Jurkat, Clone E6-1 (cell line): ENCODE data around the gene NAA25. TPM values are rescaled to one million over a fixed set of nuclear protein-coding genes. Genes with fewer than 3 reads are reported as not detected.

Source experiments
- DNase-seq: peaks from one replicate; pipeline ENCODE4 v3.0.0-alpha.2; 2011; ENCODE audit warnings: low read depth, low spot score
- H3K4me3 ChIP-seq: 2 replicates; pipeline ENCODE4 v1.5.1; 2011; ENCODE audit warnings: mild to moderate bottlenecking, low read length, control low read depth, moderate library complexity
- polyA plus RNA-seq: library from polyadenylated mRNA; unstranded; fragments of >200 nt; gene quantifications from one replicate; pipeline ENCODE4 v1.2.1, GENCODE V29; 2012; ENCODE audit warnings: missing spikeins; ENCODE audit not compliant: insufficient read length, insufficient read depth

Gene NAA25
- polyA plus RNA-seq: 14.2 TPM

- DNase-seq: peak; percentile 83
- H3K4me3 ChIP-seq: peak within 1 kb of the TSS; percentile 100
Observed at GRCh38 chr12:112108202-112109079, at the start of gene NAA25. TSS of gene NAA25 (minus strand) at chr12:112108783. CDS start at chr12:112108773, 10 bp downstream.

GRCh38 chr12:112153893-112154219 lies 45.3 kb upstream of the NAA25 start:
- DNase-seq: no peak
- no peak overlapping the region for H3K4me3 ChIP-seq

GRCh38 chr12:112153181-112153892 lies 44.8 kb upstream of the NAA25 start:
- H3K4me3 ChIP-seq: no peak overlapping the region
- DNase-seq: no peak

- DNase-seq: no peak
- no peak overlapping the region for H3K4me3 ChIP-seq
Observed at GRCh38 chr12:112151766-112152541, 43.4 kb upstream of the NAA25 start.

- H3K4me3 ChIP-seq: no peak overlapping the region
- DNase-seq: no peak
Observed at GRCh38 chr12:112149596-112149995, 41.0 kb upstream of the NAA25 start.

- peak; percentile 17 for DNase-seq
- no peak overlapping the region for H3K4me3 ChIP-seq
Observed at GRCh38 chr12:112148031-112148513, 39.5 kb upstream of the NAA25 start.

- no peak for DNase-seq
- H3K4me3 ChIP-seq: no peak overlapping the region
Observed at GRCh38 chr12:112146123-112146522, 37.5 kb upstream of the NAA25 start.

GRCh38 chr12:112140728-112141127 lies 32.1 kb upstream of the NAA25 start:
- H3K4me3 ChIP-seq: no peak overlapping the region
- DNase-seq: no peak

GRCh38 chr12:112134731-112135130 lies 26.1 kb upstream of the NAA25 start:
- DNase-seq: no peak

GRCh38 chr12:112133418-112133817 lies 24.8 kb upstream of the NAA25 start:
- no peak overlapping the region for H3K4me3 ChIP-seq
- no peak for DNase-seq

More at GRCh38 chr12:112134731-112135130, 26.1 kb upstream of the NAA25 start:
- no peak overlapping the region for H3K4me3 ChIP-seq

- no peak for DNase-seq
- H3K4me3 ChIP-seq: no peak overlapping the region
Observed at GRCh38 chr12:112131686-112132085, 23.1 kb upstream of the NAA25 start.

- peak overlapping the region; percentile 13; the same call in 1 of the 2 replicates for H3K4me3 ChIP-seq
- DNase-seq: peak; percentile 84
Observed at GRCh38 chr12:112130441-112130998, 21.9 kb upstream of the NAA25 start.

GRCh38 chr12:112126911-112127310 lies 18.3 kb upstream of the NAA25 start:
- H3K4me3 ChIP-seq: no peak overlapping the region
- no peak for DNase-seq

- no peak for DNase-seq
- peak overlapping the region; percentile 84 for H3K4me3 ChIP-seq
Observed at GRCh38 chr12:112126000-112126438, 17.4 kb upstream of the NAA25 start.

- H3K4me3 ChIP-seq: peak within 1 kb of the TSS; percentile 84
- DNase-seq: peak; percentile 95
Observed at GRCh38 chr12:112125250-112125999, 16.8 kb upstream of the NAA25 start, which contains the start of gene TRAFD1. TSS of gene TRAFD1 (plus strand) at chr12:112125560. CDS start at chr12:112130523, 4,963 bp downstream.

GRCh38 chr12:112124918-112125249 lies 16.3 kb upstream of the NAA25 start:
- H3K4me3 ChIP-seq: no peak overlapping the region; the same call in 1 of the 2 replicates

GRCh38 chr12:112122823-112123690 lies 14.5 kb upstream of the NAA25 start:
- H3K4me3 ChIP-seq: no peak overlapping the region
- no peak for DNase-seq

More at GRCh38 chr12:112124918-112125249, 16.3 kb upstream of the NAA25 start:
- DNase-seq: no peak
